ENCODE results near the gene HOXD11.

HOXD11 gene

DNA sequence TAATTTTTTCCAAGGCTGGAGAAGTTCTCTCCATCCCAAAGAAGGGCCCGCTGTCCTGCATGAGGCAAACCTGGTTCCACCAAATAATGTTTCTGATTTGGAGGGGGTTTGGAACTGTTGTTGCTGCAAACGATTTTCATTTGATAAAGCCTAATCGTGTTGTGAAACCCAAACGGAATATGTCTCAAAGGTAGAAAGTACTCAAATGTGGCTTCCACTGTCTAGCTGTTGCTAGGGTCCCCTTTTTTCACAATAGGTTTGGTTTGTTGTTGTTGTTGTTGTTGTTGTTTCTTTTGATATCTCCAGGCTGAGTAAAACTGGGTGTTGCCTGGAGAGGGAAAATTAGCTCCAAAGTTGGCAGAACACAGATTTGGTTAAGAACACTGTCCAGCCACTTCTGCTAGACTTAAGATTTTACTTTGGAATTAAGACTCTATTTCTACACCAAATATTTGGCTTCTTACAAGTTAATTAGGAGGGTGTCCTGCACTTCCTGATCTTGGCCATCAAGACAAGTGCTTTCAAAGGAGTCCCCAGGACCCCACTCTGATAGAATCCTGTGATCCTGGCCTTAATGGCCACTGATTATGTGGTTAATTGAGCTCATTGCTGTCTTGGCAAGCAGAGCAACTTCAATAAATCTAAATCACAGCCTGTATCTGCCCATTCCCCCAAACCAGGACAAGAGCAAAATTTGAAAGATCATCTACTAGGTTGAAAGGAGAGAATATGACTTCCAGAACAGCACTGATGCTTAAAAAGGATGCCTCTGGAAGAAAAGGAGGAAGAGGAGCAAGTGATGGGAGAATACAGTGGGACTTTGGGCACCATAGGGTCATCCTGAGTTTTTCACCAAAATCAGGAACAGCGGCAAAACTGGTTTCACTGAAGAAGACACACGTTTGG lies 17.9 kb upstream of the HOXD11 start:
- Histone ChIP-seq H3K27me3 (ENCODE audit: low read depth, low read length) (no peaks in the 10 kb centered on the region; the same call in 1 of the 2 replicates), H3K36me3 (replicated peaks; ENCODE audit: low read depth, low read length) (no peaks in the 10 kb centered on the region), H3K4me2 (ENCODE audit: low read length) (0 out of 2 replicates have a peak overlapping the region, but pooled peaks have one; percentile 51), H3K4me3 (ENCODE audit: low read length) (no peak overlapping the region), H3K9ac (ENCODE audit: low read length) (no peak overlapping the region), H3K4me1 (ENCODE audit: low read length) (no peaks in the 10 kb centered on the region), H3K79me2 (ENCODE audit: low read length) (no peaks in the 10 kb centered on the region), H3K27ac (ENCODE audit: low read length) (no peak overlapping the region), H3K9me3 (ENCODE audit: insufficient read depth, low read length) (no peaks in the 10 kb centered on the region), H2AFZ (ENCODE audit: low read depth, low read length) (no peak overlapping the region), H4K20me1 (ENCODE audit: insufficient read depth, low read length) (no peaks in the 10 kb centered on the region)
- TF ChIP-seq EZH2phosphoT487 (IDR thresholded peaks at IDR 0.05; ENCODE audit: low read depth): no peak
- TF ChIP-seq, protein P1, sequence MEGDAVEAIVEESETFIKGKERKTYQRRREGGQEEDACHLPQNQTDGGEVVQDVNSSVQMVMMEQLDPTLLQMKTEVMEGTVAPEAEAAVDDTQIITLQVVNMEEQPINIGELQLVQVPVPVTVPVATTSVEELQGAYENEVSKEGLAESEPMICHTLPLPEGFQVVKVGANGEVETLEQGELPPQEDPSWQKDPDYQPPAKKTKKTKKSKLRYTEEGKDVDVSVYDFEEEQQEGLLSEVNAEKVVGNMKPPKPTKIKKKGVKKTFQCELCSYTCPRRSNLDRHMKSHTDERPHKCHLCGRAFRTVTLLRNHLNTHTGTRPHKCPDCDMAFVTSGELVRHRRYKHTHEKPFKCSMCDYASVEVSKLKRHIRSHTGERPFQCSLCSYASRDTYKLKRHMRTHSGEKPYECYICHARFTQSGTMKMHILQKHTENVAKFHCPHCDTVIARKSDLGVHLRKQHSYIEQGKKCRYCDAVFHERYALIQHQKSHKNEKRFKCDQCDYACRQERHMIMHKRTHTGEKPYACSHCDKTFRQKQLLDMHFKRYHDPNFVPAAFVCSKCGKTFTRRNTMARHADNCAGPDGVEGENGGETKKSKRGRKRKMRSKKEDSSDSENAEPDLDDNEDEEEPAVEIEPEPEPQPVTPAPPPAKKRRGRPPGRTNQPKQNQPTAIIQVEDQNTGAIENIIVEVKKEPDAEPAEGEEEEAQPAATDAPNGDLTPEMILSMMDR (IDR thresholded peaks at IDR 0.05; ENCODE audit: low read depth, low read length): no peak

DNA sequence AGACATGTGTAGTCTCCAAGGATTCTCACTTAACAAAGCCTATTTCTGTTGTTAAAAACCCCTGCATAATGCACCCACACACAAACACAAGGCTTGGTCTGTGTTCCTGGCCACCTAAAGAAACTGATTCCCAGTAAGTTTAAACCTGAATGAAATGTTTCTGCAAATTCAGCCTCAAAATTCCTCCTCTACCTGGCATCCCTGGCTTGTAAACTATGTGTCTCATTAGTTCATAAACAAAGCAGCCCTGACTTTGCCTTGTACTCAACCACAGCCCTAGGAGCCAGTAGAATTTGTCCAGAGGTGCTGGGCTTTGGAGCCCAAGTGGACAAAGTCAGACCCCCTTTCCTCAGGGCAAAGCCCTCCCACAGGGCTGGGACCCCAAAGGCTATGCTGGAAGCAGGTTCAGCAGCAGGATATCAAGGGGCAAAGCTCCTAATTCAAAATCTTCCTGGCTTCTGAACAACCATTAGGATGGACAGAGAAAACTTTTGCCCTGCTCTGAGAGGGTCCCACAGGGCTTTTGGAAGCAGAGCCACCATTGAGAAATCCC lies 17.2 kb upstream of the HOXD11 start:
- Histone ChIP-seq H3K4me3 (ENCODE audit: low read length) (no peak overlapping the region), H3K27ac (ENCODE audit: low read length) (no peak overlapping the region), H3K4me2 (ENCODE audit: low read length) (no peak overlapping the region), H3K9me3 (ENCODE audit: insufficient read depth, low read length) (no peaks in the 10 kb centered on the region), H3K36me3 (replicated peaks; ENCODE audit: low read depth, low read length) (no peaks in the 10 kb centered on the region), H3K9ac (ENCODE audit: low read length) (no peak overlapping the region), H3K4me1 (ENCODE audit: low read length) (no peaks in the 10 kb centered on the region), H4K20me1 (ENCODE audit: insufficient read depth, low read length) (no peaks in the 10 kb centered on the region), H3K79me2 (ENCODE audit: low read length) (no peaks in the 10 kb centered on the region), H2AFZ (ENCODE audit: low read depth, low read length) (no peak overlapping the region), H3K27me3 (ENCODE audit: low read depth, low read length) (no peaks in the 10 kb centered on the region; the same call in 1 of the 2 replicates)
- TF ChIP-seq, protein P1 (IDR thresholded peaks at IDR 0.05; ENCODE audit: low read depth, low read length): no peak
- no peak for TF ChIP-seq EZH2phosphoT487 (IDR thresholded peaks at IDR 0.05; ENCODE audit: low read depth)

DNA sequence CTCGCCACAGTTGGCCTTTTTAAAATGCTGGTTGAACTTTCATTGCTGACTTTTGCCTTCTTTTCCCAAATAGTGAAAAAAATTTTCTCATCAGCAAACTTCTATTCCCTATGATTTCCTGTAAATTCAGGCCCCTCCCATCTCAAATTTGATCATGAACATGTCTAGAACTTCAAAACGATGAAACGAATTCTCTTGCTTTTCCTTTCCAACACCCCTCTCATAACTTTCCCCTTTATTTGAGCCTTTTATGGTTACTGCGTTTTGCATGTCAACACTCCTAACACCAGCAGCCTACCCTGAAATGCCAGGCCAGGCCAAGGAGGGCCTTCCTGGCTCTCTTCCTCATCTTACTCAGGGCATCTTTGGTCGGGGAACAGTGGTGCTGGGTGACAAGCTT lies 16.2 kb upstream of the HOXD11 start:
- Histone ChIP-seq H3K9ac (ENCODE audit: low read length) (no peak overlapping the region), H3K27ac (ENCODE audit: low read length) (no peak overlapping the region), H3K36me3 (replicated peaks; ENCODE audit: low read depth, low read length) (no peaks in the 10 kb centered on the region), H3K4me1 (ENCODE audit: low read length) (no peaks in the 10 kb centered on the region), H3K4me3 (ENCODE audit: low read length) (no peak overlapping the region), H3K9me3 (ENCODE audit: insufficient read depth, low read length) (no peaks in the 10 kb centered on the region), H3K27me3 (ENCODE audit: low read depth, low read length) (no peaks in the 10 kb centered on the region; the same call in 1 of the 2 replicates), H2AFZ (ENCODE audit: low read depth, low read length) (no peak overlapping the region), H4K20me1 (ENCODE audit: insufficient read depth, low read length) (no peaks in the 10 kb centered on the region), H3K4me2 (ENCODE audit: low read length) (no peak overlapping the region), H3K79me2 (ENCODE audit: low read length) (no peaks in the 10 kb centered on the region)
- TF ChIP-seq, protein P1 (IDR thresholded peaks at IDR 0.05; ENCODE audit: low read depth, low read length): no peak
- no peak for TF ChIP-seq EZH2phosphoT487 (IDR thresholded peaks at IDR 0.05; ENCODE audit: low read depth)
